ENCODE results near the gene FAM177A1.
"Not testable (repeated sequence)": the region's sequence is repeated elsewhere in the genome, so short reads cannot be mapped to it uniquely, and the experiment has no call there.

The FAM177A1 gene

GRCh38 chr14:35079742-35080141, 33.7 kb downstream of the FAM177A1 start:
- Mint-ChIP-seq H3K4me1 (no peaks in the 10 kb centered on the region), H3K27me3 (no peaks in the 10 kb centered on the region), H3K36me3 (peaks cover 27% of the 10 kb centered on the region), H3K4me3 (no peak overlapping the region), H3K27ac (no peak overlapping the region), H3K9me3 (no peaks in the 10 kb centered on the region)
- no peak for DNase-seq
- CTCF ChIA-PET, result no interaction called here

GRCh38 chr14:35083530-35084150, 37.6 kb downstream of the FAM177A1 start:
- H3K4me3 Mint-ChIP-seq, result no peak overlapping the region
- H3K27me3 Mint-ChIP-seq, result no peaks in the 10 kb centered on the region
- CTCF ChIA-PET, result no interaction called here
- no peak overlapping the region for H3K27ac Mint-ChIP-seq
- H3K9me3 Mint-ChIP-seq, result no peaks in the 10 kb centered on the region
- H3K36me3 Mint-ChIP-seq, result peaks cover 36% of the 10 kb centered on the region
- no peak for DNase-seq
- no peaks in the 10 kb centered on the region for H3K4me1 Mint-ChIP-seq

GRCh38 chr14:35085441-35085840, 39.4 kb downstream of the FAM177A1 start:
- H3K36me3 Mint-ChIP-seq, result peaks cover 36% of the 10 kb centered on the region
- CTCF ChIA-PET, result no interaction called here
- H3K4me3 Mint-ChIP-seq, result no peak overlapping the region
- no peak for DNase-seq
- H3K9me3 Mint-ChIP-seq, result no peaks in the 10 kb centered on the region
- no peaks in the 10 kb centered on the region for H3K4me1 Mint-ChIP-seq
- H3K27ac Mint-ChIP-seq, result no peak overlapping the region
- no peaks in the 10 kb centered on the region for H3K27me3 Mint-ChIP-seq

- Mint-ChIP-seq H3K27ac (no peak overlapping the region), H3K4me3 (no peak overlapping the region), H3K36me3 (peaks cover 38% of the 10 kb centered on the region), H3K9me3 (no peaks in the 10 kb centered on the region), H3K27me3 (no peaks in the 10 kb centered on the region), H3K4me1 (no peaks in the 10 kb centered on the region)
- no peak for DNase-seq
- CTCF ChIA-PET, result no interaction called here
Measured at GRCh38 chr14:35088514-35088913, 42.4 kb downstream of the FAM177A1 start.

GRCh38 chr14:35094645-35095044, 48.6 kb downstream of the FAM177A1 start:
- not testable (repeated sequence) for DNase-seq, H3K9me3 Mint-ChIP-seq, H3K27ac Mint-ChIP-seq, H3K4me3 Mint-ChIP-seq, H3K27me3 Mint-ChIP-seq, H3K4me1 Mint-ChIP-seq
- peaks cover 35% of the 10 kb centered on the region for H3K36me3 Mint-ChIP-seq
- CTCF ChIA-PET, result interaction anchor here (1.0 kb wide), 1 partner anchor 371 kb away, joined by 3 read pairs; no protein-coding TSS in a partner anchor

GRCh38 chr14:35107866-35108265, 61.8 kb downstream of the FAM177A1 start:
- H3K9me3 Mint-ChIP-seq, result peaks cover 5% of the 10 kb centered on the region
- H3K4me1 Mint-ChIP-seq, result peaks cover 4% of the 10 kb centered on the region
- no peak for DNase-seq
- H3K27ac Mint-ChIP-seq, result no peak overlapping the region
- no peaks in the 10 kb centered on the region for H3K27me3 Mint-ChIP-seq
- CTCF ChIA-PET, result no interaction called here
- H3K36me3 Mint-ChIP-seq, result peaks cover 56% of the 10 kb centered on the region
- no peak overlapping the region for H3K4me3 Mint-ChIP-seq

- Mint-ChIP-seq H3K9me3 (peaks cover 5% of the 10 kb centered on the region), H3K27ac (no peak overlapping the region), H3K4me3 (no peak overlapping the region), H3K4me1 (peaks cover 10% of the 10 kb centered on the region), H3K36me3 (peaks cover 58% of the 10 kb centered on the region), H3K27me3 (no peaks in the 10 kb centered on the region)
- CTCF ChIA-PET, result no interaction called here
- DNase-seq, result no peak
Measured at GRCh38 chr14:35112641-35113040, 66.6 kb downstream of the FAM177A1 start.

- H3K9me3 Mint-ChIP-seq, result peaks cover 5% of the 10 kb centered on the region
- DNase-seq, result no peak
- H3K27me3 Mint-ChIP-seq, result no peaks in the 10 kb centered on the region
- H3K4me3 Mint-ChIP-seq, result no peak overlapping the region
- peaks cover 61% of the 10 kb centered on the region for H3K36me3 Mint-ChIP-seq
- CTCF ChIA-PET, result interaction anchor here (0.6 kb wide), 2 partner anchors 27 to 464 kb away, joined by 3 read pairs; no protein-coding TSS in a partner anchor
- peaks cover 15% of the 10 kb centered on the region for H3K4me1 Mint-ChIP-seq
- no peak overlapping the region for H3K27ac Mint-ChIP-seq
Measured at GRCh38 chr14:35113308-35113950, 67.4 kb downstream of the FAM177A1 start.

GRCh38 chr14:35114036-35114435, 68.0 kb downstream of the FAM177A1 start:
- CTCF ChIA-PET, result interaction anchor here (0.6 kb wide), 1 partner anchor 463 kb away, joined by 3 read pairs; no protein-coding TSS in a partner anchor
- no peak for DNase-seq
- Mint-ChIP-seq H3K27me3 (no peaks in the 10 kb centered on the region), H3K4me3 (no peak overlapping the region), H3K36me3 (peaks cover 61% of the 10 kb centered on the region), H3K4me1 (peaks cover 19% of the 10 kb centered on the region), H3K9me3 (peaks cover 5% of the 10 kb centered on the region), H3K27ac (no peak overlapping the region)

GRCh38 chr14:35116242-35116641, 70.2 kb downstream of the FAM177A1 start:
- Mint-ChIP-seq H3K27ac (no peak overlapping the region), H3K4me1 (peaks cover 32% of the 10 kb centered on the region), H3K36me3 (peaks cover 49% of the 10 kb centered on the region), H3K4me3 (no peak overlapping the region), H3K9me3 (peaks cover 5% of the 10 kb centered on the region), H3K27me3 (no peaks in the 10 kb centered on the region)
- DNase-seq, result no peak
- CTCF ChIA-PET, result no interaction called here

GRCh38 chr14:35117112-35117511, 71.0 kb downstream of the FAM177A1 start:
- no peak for DNase-seq
- CTCF ChIA-PET, result interaction anchor here (1.0 kb wide), 1 partner anchor 136 kb away, joined by 3 read pairs; no protein-coding TSS in a partner anchor
- H3K27me3 Mint-ChIP-seq, result no peaks in the 10 kb centered on the region
- peaks cover 41% of the 10 kb centered on the region for H3K36me3 Mint-ChIP-seq
- H3K27ac Mint-ChIP-seq, result no peak overlapping the region
- no peak overlapping the region for H3K4me3 Mint-ChIP-seq
- H3K9me3 Mint-ChIP-seq, result no peaks in the 10 kb centered on the region
- peaks cover 32% of the 10 kb centered on the region for H3K4me1 Mint-ChIP-seq

- CTCF ChIA-PET, result no interaction called here
- Mint-ChIP-seq H3K27me3 (no peaks in the 10 kb centered on the region), H3K4me3 (peak overlapping the region; percentile 98), H3K4me1 (peaks cover 62% of the 10 kb centered on the region), H3K9me3 (no peaks in the 10 kb centered on the region), H3K27ac (peak overlapping the region; percentile 100), H3K36me3 (peaks cover 34% of the 10 kb centered on the region)
- peak; percentile 33 for DNase-seq
Measured at GRCh38 chr14:35121026-35121886, 75.2 kb downstream of the FAM177A1 start.

- Mint-ChIP-seq H3K9me3 (no peaks in the 10 kb centered on the region), H3K27me3 (no peaks in the 10 kb centered on the region), H3K36me3 (peaks cover 31% of the 10 kb centered on the region), H3K27ac (peak within 1 kb of the TSS; percentile 100), H3K4me3 (peak within 1 kb of the TSS; percentile 98), H3K4me1 (peaks cover 63% of the 10 kb centered on the region)
- peak; percentile 95 for DNase-seq
- CTCF ChIA-PET, result interaction anchor here (1.1 kb wide), 1 partner anchor 170 kb away, joined by 3 read pairs; the partner anchor contains the start of gene PSMA6
Measured at GRCh38 chr14:35121887-35122695, 76.0 kb downstream of the FAM177A1 start, which contains the start of the genes PPP2R3C and PRORP. TSS of gene PPP2R3C (minus strand) at chr14:35121990. CDS start at chr14:35121959, 31 bp downstream. TSS of gene PRORP (plus strand) at chr14:35122552. CDS start at chr14:35123246, 694 bp downstream.
